NCI-H2107 treated with DMSO at 0.1 percent for 48 hours (cell line): ENCODE measurements around the gene SMYD3.
"Not testable (repeated sequence)": the region's sequence is repeated elsewhere in the genome, so short reads cannot be mapped to it uniquely, and the experiment has no call there.

Experiments
- DNase-seq: peaks from one replicate; lab custom pipeline; 2025; ENCODE audit not compliant: unreplicated experiment; lab: John Stamatoyannopoulos, UW

The SMYD3 gene

DNA sequence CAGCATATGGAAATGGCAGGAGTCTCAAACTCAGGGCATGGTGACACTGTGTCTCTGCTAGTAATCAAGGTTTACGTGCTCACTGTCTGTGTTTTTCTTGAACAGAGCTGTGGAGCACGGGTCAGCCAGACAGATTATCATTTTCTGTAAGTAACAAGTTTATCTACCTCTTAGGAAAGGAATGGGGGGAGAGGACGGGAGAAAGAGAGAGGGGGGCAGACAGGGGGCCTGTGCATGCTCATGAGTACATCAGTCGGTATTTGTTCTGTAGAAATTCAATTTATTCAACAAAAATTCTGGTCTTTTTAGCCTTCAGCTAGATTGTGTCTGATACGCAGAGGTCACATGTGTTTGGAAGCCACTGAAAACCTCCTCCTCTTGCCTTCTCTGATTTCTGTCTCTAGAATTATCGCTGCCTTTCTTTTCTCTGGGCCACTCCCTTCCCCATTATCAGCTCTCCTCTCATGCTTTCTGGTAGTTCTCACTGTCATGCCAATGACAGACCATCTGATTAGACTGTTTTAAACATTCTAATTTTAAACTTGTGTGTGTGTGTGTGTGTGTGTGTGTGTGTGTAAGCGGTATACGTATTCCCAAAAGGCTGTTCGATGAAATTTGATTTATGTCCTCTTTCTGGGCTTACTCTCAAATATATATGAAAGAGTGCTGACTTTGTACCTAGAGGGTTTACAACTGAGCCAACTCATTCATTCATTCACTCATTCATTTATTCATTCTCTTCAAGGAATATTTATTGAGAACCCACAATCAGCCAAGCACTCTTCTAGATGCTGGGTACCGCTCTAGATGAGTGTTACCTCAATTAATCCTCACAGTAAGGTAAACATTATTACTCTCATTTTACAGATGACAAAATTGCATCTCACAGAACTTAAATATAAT lies 715.4 kb downstream of the SMYD3 start:
- DNase-seq, result no peak

GRCh38 chr1:245790441-245790840 lies 716.6 kb downstream of the SMYD3 start:
- no peak for DNase-seq

DNA sequence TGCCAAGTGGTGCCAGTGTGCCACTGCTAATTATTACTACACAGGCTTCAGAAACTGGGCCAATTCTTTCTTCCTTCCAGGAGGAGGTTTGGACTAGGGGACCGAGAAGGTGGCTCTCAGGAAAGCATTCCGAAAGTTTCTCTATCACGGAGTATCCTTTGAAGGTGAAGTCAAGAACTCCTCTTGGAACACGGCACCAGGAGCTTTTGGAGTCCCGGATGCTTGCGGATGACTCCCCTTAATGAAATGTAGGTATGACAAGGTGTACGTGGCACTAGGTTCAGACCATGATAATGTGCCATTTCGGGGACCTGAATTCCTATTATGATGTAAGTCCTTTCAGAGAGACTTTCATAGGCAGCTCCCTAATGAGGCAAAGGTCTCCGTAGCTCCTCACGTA lies 718.2 kb downstream of the SMYD3 start:
- no peak for DNase-seq

DNA sequence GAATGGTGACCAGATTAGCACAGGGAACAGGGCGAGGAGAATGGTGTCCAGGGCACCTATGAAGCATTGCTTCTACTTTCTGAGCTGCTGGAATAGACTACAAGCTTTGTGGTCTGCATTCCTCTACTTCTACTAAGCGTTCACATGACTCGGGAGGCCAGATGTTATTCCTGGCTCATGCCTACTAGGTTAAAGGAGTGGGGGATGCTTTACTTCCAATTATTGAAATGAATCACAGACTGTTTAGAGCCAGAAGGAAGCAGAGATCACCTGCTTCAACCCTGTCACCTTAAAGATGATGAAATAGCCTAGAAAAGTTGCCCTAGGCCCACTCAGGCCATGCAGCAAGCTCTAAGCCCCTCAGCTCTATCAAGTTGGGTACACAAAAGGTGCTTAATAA lies 718.8 kb downstream of the SMYD3 start:
- DNase-seq, result no peak

DNA sequence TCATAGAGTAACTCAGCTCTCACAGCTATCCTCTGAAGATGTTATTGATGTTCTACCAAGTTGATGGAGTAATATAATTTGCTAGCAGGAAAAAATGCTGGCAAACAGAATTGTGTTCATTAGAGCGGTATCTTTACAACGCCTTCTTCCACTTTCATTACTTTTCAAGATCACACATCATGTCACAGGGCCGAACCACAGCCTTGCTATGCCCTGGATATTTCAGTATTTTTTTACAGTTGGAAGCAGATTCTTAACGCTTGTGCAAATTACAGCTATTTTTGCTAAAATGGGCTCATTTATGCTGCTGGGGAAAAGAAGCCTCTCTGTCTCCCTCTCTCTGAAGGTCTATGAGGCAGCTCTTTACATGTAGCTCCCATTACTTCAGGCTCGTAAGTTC lies 720.1 kb downstream of the SMYD3 start:
- no peak for DNase-seq

- DNase-seq, result no peak
Observed at GRCh38 chr1:245779797-245780755, 727.0 kb downstream of the SMYD3 start.

GRCh38 chr1:245777752-245778151 lies 729.3 kb downstream of the SMYD3 start:
- no peak for DNase-seq

GRCh38 chr1:245776694-245777332 lies 730.3 kb downstream of the SMYD3 start:
- DNase-seq, result peak; percentile 67

DNA sequence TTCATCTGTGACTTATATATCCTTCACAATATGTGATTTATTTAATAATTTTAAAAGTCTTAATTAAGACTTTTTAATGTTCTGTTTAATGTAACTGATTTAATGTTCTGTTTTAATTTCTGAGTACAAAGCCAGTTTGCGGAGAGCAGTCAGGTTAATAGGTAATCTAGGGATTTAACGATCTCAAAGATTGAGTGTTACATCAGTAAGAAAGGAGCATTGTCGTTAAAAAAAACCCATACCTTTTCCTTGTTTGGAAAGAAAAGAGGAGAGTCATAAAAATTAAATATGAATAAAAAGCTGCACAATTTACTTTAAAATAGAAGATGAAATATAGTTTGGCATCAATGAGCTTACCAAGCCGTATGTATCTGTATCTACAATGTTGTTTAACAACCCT lies 730.9 kb downstream of the SMYD3 start:
- no peak for DNase-seq

DNA sequence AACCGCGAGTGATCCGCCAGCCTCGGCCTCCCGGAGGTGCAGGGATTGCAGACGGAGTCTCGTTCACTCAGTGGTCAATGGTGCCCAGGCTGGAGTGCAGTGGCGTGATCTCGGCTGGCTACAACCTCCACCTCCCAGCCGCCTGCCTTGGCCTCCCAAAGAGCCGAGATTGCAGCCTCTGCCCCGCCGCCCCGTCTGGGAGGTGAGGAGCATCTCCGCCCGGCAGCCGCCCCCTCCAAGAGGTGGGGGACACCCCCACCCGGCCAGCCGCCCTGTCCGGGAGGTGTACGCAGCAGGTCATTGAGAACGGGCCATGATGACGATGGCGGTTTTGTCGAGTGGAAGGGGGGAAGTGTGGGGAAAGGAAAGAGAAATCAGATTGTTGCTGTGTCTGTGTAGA lies 732.1 kb downstream of the SMYD3 start:
- not testable (repeated sequence) for DNase-seq

DNA sequence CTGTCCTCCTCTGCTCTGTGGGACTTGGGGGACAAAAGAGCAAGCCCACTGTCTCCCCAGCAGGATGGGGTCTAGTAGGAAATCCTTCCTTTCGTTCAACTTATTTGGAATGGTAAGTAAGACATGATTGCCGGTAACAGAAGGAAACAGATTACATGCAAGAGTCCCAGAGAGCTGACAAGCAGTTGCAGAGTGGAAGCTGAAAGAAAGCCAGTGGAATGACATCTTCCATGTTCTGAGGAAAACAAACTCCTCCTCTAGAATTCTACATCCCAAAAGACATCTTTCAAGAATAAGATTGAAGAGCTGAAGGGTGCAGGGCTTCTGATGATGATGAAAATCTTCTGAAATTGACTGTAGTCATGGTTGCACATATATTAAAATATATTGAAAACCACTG lies 732.9 kb downstream of the SMYD3 start:
- DNase-seq, result no peak

- no peak for DNase-seq
Observed at GRCh38 chr1:245773344-245773743, 733.7 kb downstream of the SMYD3 start.

DNA sequence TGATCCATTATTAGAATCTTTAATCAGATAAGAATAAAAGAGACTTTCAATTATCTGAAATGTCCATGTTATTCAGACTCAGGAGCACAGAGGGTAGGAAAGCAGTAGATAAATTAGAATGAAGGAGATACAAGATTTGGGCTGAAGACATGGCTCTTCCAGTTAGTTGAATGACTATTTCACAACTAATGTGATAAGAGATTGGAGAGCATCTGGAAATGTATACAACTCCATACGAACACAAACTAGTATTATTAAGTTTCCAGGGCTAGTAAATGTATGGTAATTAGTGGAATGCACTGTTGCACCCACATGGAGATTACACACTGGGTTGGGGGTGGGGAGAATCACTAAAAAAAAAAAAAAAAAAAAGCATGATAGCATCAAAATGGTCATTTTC lies 734.3 kb downstream of the SMYD3 start:
- DNase-seq, result no peak

DNA sequence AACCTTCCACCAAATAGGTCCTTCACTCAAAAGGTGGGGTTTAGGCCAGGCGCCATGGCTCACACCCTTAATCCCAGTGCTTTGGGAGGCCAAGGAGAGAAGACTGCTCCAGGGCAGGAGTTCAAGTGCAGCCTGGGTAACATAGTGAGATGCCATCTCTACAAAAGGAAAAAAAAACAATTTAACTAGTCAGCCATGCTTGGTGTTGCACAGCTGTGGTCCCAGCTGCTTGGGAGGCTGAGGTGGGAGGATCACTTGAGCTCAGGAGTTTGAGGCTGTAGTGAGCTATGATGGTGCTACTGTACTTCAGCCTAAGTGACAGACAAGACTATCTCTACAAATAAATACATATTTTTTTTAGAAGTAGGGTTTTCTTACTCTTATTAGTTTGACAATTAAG lies 734.8 kb downstream of the SMYD3 start:
- no peak for DNase-seq

DNA sequence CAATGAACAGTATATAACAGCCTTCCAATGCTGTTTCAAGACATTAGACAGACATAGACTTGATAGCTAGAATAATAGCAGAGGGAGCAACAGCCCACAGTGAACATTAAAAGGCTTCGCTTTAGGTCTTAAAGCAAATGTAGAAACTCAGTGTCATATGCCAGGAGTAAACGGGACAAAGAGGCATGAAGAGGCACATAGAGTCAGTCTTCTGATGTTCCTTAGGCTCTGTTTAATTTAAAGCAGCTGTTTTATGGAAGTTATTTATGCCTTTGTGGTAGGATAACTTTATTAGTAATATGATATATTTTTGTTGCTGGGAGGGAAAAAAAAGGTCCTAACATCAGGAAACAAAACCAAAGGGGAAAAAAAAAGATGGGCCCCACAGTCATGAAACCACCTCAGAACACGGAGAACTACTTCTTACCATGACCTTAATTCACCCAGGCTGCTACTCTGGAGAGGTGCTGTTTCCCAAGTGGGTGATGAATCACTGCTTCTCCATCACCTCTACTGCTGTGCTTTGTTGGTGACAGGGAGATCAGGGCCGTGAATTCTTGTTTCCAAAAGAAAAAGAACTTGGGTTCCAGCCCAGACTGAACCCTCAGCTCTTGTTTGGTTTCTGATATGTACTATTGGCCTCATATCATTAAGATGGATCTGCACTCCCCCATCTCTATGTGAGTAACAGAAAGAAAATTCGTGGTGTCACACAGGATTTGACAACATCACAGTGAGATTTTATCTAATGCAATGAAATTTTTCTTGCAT lies 735.4 kb downstream of the SMYD3 start:
- no peak for DNase-seq

DNA sequence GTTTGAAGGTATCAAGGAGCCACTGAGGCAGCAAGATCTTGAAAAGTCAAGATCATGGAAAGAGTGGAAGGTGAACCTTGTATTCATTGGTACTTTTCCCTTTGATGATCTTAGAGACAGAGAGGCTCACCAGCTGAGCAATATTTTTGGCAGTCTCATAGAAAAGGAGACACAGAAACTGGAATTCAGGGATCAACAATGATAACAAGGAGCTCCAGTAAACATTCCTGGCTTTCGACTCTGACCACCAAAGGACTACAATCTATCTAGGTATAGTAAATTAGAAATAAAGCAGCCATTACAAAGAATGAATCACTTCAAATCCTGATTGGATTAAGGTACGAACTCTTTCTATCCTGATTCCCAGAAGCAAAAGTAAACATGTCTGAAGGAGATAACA lies 736.9 kb downstream of the SMYD3 start:
- no peak for DNase-seq

- no peak for DNase-seq
Observed at GRCh38 chr1:245768596-245768995, 738.5 kb downstream of the SMYD3 start.

DNA sequence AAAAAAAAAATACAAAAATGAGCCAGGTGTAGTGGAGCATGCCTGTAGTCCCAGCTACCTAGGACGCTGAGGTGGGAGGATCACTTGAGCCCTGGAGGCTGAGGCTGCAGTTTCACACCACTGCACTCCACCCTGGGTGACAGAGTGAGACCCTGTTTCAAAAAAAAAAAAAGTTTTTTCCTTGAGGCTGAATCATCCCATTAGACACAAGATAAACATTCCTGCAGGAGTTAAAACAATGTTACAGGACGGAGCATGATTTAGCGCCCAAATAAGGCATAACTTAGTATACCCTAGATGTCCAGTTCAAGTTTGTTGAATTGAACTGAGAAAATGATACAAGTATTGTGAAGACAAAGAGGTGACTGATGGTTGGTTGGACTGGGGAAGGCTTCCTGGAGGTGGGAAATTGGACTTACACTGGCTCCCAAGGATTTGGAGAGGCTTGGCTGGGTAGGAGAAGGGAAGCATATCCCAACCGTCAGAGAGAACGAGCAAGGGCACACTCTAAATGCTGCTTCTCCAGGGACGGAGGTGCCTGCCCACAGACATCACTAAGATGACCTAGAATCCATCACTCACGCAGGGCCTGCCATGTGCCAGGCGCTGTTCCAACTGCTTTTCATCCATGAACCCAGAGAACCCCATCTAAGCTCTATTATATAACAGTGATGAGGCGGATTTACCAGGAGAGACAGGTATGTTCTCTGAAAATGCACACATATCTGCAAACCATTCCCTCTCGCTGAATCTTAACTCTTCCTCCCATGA lies 741.7 kb downstream of the SMYD3 start:
- DNase-seq, result no peak

DNA sequence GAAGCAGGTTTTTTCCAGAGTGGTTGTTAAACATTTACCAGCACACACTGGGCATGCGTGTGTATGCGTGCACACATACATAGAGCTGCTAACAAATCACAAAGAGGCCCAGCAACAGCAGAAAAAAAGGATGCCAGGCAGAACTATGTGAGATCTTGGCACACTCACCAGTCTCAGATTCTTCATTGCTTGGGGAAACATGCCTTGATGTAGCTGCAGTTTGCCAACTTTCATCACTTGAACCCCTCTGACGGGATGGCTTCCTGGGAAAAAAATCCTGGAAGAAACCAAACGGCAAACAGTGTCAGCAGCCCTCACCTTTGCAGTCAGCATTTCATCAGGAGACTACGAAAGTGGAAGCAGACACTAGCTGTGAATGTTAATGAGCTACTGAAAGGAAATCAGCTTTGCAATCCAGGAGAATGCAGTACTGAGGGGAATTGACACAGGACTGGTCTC lies 743.2 kb downstream of the SMYD3 start:
- DNase-seq, result no peak

DNA sequence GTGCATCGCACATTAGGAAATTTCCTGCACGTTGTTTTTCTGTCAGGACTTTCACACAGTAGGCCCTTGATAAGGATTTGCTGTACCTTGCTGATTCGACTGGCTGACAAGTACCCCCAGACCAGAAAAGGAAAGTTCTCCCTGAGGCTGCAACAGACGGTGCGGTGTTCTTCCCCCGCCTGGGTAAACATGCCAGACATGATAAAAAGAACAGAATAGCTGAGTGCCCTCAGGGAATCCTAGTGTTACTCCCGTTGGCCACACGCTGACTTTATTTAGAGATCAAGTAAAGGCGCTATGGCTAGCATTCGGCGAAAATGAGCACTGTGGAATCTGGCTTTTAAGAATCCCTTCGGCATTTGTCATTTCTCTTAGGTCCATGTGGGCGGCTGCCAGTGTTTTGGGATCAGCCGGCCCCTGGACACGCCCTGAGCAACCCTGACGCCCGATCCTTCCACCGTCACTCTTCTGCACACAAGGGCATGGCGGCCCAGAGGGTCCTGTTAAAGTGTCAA lies 744.6 kb downstream of the SMYD3 start:
- no peak for DNase-seq
